ENCODE results near the gene PRAMEF14. TPM values are rescaled to one million over a fixed set of nuclear protein-coding genes. Genes with fewer than 3 reads are reported as not detected.
"Not testable (repeated sequence)": the region's sequence is repeated elsewhere in the genome, so short reads cannot be mapped to it uniquely, and the experiment has no call there.

PRAMEF14 gene, protein sequence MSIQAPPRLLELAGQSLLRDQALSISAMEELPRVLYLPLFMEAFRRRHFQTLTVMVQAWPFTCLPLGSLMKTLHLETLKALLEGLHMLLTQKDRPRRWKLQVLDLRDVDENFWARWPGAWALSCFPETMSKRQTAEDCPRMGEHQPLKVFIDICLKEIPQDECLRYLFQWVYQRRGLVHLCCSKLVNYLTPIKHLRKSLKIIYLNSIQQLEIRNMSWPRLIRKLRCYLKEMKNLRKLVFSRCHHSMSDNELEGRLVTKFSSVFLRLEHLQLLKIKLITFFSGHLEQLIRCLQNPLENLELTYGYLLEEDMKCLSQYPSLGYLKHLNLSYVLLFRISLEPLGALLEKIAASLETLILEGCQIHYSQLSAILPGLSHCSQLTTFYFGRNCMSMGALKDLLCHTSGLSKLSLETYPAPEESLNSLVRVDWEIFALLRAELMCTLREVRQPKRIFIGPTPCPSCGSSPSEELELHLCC
- total RNA-seq: not detected in 2 replicates
- long read RNA-seq: 0 reads

DNA sequence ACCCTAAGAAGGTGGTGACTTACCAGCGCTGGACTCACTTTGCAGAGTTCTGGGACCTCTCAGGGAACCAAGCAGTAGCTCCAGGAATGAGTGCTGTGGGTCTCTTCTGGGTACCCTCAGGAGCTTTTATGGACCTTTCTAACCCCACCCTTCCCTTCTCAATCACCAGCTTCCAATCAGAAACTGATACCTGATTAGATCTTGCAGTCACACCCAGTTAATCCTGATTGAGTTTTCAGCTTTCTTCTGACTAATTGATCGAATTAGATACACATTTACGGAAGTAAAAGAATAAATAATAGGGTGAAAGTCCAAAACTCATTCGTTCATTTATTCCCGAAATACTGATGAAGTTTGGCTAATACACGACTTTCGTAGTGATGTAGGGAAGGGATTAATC lies at the start of gene PRAMEF14:
Gene PRAMEF14, minus strand, starts transcription at position 101 of the 400 bp plus-strand sequence. CDS start 1,820 bp downstream, outside the sequence.
- not testable (repeated sequence) for DNase-seq (ENCODE audit: low spot score, unreplicated experiment); H3K27me3 Mint-ChIP-seq; H3K4me3 Mint-ChIP-seq (ENCODE audit: low read depth); H3K27ac Mint-ChIP-seq; H3K9me3 Mint-ChIP-seq (ENCODE audit: low read depth); H3K36me3 Mint-ChIP-seq (ENCODE audit: insufficient read depth); H3K4me1 Mint-ChIP-seq (ENCODE audit: low read depth)

DNA sequence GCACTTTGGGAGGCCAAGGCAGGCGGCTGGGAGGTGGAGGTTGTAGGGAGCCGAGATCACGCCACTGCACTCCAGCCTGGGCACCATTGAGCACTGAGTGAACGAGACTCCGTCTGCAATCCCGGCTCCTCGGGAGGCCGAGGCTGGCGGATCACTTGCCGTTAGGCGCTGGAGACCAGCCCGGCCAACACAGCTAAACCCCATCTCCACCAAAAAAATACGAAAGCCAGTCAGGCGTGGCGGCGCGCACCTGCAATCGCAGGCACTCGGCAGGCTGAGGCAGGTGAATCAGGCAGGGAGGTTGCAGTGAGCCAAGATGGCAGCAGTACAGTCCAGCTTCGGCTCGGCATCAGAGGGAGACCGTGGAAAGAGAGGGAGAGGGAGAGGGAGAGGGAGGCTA lies 48.4 kb upstream of the PRAMEF14 start:
- not testable (repeated sequence) for H3K27ac Mint-ChIP-seq; H3K4me3 Mint-ChIP-seq (ENCODE audit: low read depth)
- H3K9me3 Mint-ChIP-seq (ENCODE audit: low read depth): peaks cover 32% of the 10 kb centered on the region

GRCh38 chr1:13394761-13395160 lies 47.8 kb upstream of the PRAMEF14 start:
- H3K9me3 Mint-ChIP-seq (ENCODE audit: low read depth): peaks cover 34% of the 10 kb centered on the region
- not testable (repeated sequence) for H3K27me3 Mint-ChIP-seq; H3K4me1 Mint-ChIP-seq (ENCODE audit: low read depth); H3K4me3 Mint-ChIP-seq (ENCODE audit: low read depth); H3K27ac Mint-ChIP-seq; DNase-seq (ENCODE audit: low spot score, unreplicated experiment); H3K36me3 Mint-ChIP-seq (ENCODE audit: insufficient read depth)

More for the DNA sequence above, 48.4 kb upstream of the PRAMEF14 start:
- H3K27me3 Mint-ChIP-seq; H3K4me1 Mint-ChIP-seq (ENCODE audit: low read depth); DNase-seq (ENCODE audit: low spot score, unreplicated experiment); H3K36me3 Mint-ChIP-seq (ENCODE audit: insufficient read depth): not testable (repeated sequence)

GRCh38 chr1:13393004-13393403 lies 46.1 kb upstream of the PRAMEF14 start:
- peaks cover 33% of the 10 kb centered on the region for H3K9me3 Mint-ChIP-seq (ENCODE audit: low read depth)
- not testable (repeated sequence) for H3K36me3 Mint-ChIP-seq (ENCODE audit: insufficient read depth); H3K4me3 Mint-ChIP-seq (ENCODE audit: low read depth); H3K27ac Mint-ChIP-seq; H3K4me1 Mint-ChIP-seq (ENCODE audit: low read depth); DNase-seq (ENCODE audit: low spot score, unreplicated experiment); H3K27me3 Mint-ChIP-seq

- peaks cover 42% of the 10 kb centered on the region for H3K9me3 Mint-ChIP-seq (ENCODE audit: low read depth)
- not testable (repeated sequence) for DNase-seq (ENCODE audit: low spot score, unreplicated experiment); H3K27ac Mint-ChIP-seq; H3K27me3 Mint-ChIP-seq; H3K4me3 Mint-ChIP-seq (ENCODE audit: low read depth); H3K36me3 Mint-ChIP-seq (ENCODE audit: insufficient read depth); H3K4me1 Mint-ChIP-seq (ENCODE audit: low read depth)
Measured at GRCh38 chr1:13389332-13389731, 42.4 kb upstream of the PRAMEF14 start, which contains the start of gene PRAMEF17. Gene PRAMEF17, plus strand, starts transcription at chr1:13389632. Its CDS starts 26 bp downstream, at chr1:13389658.

GRCh38 chr1:13380380-13380779 lies 33.4 kb upstream of the PRAMEF14 start:
- peaks cover 16% of the 10 kb centered on the region for H3K9me3 Mint-ChIP-seq (ENCODE audit: low read depth)
- not testable (repeated sequence) for H3K4me1 Mint-ChIP-seq (ENCODE audit: low read depth); H3K36me3 Mint-ChIP-seq (ENCODE audit: insufficient read depth); H3K4me3 Mint-ChIP-seq (ENCODE audit: low read depth); H3K27ac Mint-ChIP-seq; H3K27me3 Mint-ChIP-seq; DNase-seq (ENCODE audit: low spot score, unreplicated experiment)

GRCh38 chr1:13378983-13379382 lies 32.0 kb upstream of the PRAMEF14 start:
- H3K9me3 Mint-ChIP-seq (ENCODE audit: low read depth): peaks cover 15% of the 10 kb centered on the region
- H3K27me3 Mint-ChIP-seq; DNase-seq (ENCODE audit: low spot score, unreplicated experiment); H3K4me1 Mint-ChIP-seq (ENCODE audit: low read depth); H3K4me3 Mint-ChIP-seq (ENCODE audit: low read depth); H3K36me3 Mint-ChIP-seq (ENCODE audit: insufficient read depth); H3K27ac Mint-ChIP-seq: not testable (repeated sequence)

GRCh38 chr1:13368544-13368943 lies 21.6 kb upstream of the PRAMEF14 start:
- H3K4me3 Mint-ChIP-seq (ENCODE audit: low read depth); DNase-seq (ENCODE audit: low spot score, unreplicated experiment); H3K27me3 Mint-ChIP-seq; H3K4me1 Mint-ChIP-seq (ENCODE audit: low read depth); H3K36me3 Mint-ChIP-seq (ENCODE audit: insufficient read depth); H3K27ac Mint-ChIP-seq: not testable (repeated sequence)
- peaks cover 29% of the 10 kb centered on the region for H3K9me3 Mint-ChIP-seq (ENCODE audit: low read depth)

DNA sequence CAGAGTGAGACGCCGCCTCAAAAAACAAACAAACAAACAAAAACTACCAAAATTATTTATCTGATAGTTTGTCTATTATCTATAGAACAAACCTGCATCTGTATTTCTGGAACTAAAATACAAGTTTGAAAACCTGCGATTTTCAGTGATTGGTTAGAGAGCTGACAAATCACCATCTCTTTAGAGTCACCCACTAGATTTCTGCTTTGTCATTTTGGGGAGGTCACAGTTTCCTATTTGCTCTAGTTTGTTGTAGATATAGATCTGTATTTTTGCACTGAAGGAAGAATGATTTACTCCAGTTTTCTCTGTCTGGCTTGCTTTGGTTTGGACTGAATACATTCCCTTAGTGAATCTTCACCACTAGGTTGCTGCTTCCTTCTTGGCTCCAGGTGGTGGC lies 19.6 kb upstream of the PRAMEF14 start:
- not testable (repeated sequence) for H3K4me3 Mint-ChIP-seq (ENCODE audit: low read depth); H3K36me3 Mint-ChIP-seq (ENCODE audit: insufficient read depth); H3K27ac Mint-ChIP-seq; DNase-seq (ENCODE audit: low spot score, unreplicated experiment); H3K27me3 Mint-ChIP-seq; H3K4me1 Mint-ChIP-seq (ENCODE audit: low read depth)
- peaks cover 27% of the 10 kb centered on the region for H3K9me3 Mint-ChIP-seq (ENCODE audit: low read depth)

GRCh38 chr1:13364928-13365327 lies 18.0 kb upstream of the PRAMEF14 start:
- H3K36me3 Mint-ChIP-seq (ENCODE audit: insufficient read depth); H3K27ac Mint-ChIP-seq; H3K4me3 Mint-ChIP-seq (ENCODE audit: low read depth); DNase-seq (ENCODE audit: low spot score, unreplicated experiment); H3K4me1 Mint-ChIP-seq (ENCODE audit: low read depth); H3K27me3 Mint-ChIP-seq: not testable (repeated sequence)
- peaks cover 22% of the 10 kb centered on the region for H3K9me3 Mint-ChIP-seq (ENCODE audit: low read depth)

- peaks cover 11% of the 10 kb centered on the region for H3K9me3 Mint-ChIP-seq (ENCODE audit: low read depth)
- not testable (repeated sequence) for H3K4me3 Mint-ChIP-seq (ENCODE audit: low read depth); DNase-seq (ENCODE audit: low spot score, unreplicated experiment); H3K27ac Mint-ChIP-seq; H3K4me1 Mint-ChIP-seq (ENCODE audit: low read depth); H3K36me3 Mint-ChIP-seq (ENCODE audit: insufficient read depth); H3K27me3 Mint-ChIP-seq
Measured at GRCh38 chr1:13362364-13362763, 15.4 kb upstream of the PRAMEF14 start.

Measured in progenitor cell of endocrine pancreas (in vitro differentiated cells).